Measurements from ENCODE around the gene GALNT2. TPM values are rescaled to one million over a fixed set of nuclear protein-coding genes. Genes with fewer than 3 reads are reported as not detected.
A peak's percentile ranks its signal among the peaks of the same experiment; 100 is the strongest.

The GALNT2 gene
- total and polyA plus RNA-seq, 9 donors, result 38.6 to 142 (median 83.7) TPM

DNA sequence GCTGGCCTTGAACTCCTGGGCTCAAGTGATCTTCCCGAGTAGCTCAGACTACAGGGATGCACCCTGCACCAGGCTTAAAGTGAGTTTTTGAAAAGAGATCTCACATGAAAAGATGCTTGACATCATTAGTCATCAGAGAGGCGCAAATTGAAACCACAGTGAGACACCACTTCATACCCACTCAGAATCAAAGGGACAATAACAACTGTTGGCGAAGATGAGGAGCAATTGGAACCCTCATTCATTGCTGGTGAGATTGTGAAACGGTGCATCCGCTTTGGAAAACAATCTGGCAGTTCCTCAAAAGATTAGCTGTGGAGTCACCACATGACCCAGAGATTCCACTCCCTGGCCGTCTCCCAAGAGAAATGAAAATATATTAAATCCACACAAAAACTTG is 236.8 kb downstream of the GALNT2 start:
- WGBS, 3 donors, result 9 to 13% (median 11%) methylated on average over 6 of the region's 6 CpGs
- Histone ChIP-seq H3K9me3 (no peaks in the 10 kb centered on the region), H3K27me3 (no peaks in the 10 kb centered on the region), H3K4me1 (ENCODE audit: insufficient read depth) (peaks cover 4% of the 10 kb centered on the region), H3K27ac (no peak overlapping the region), H3K4me3 (no peak overlapping the region), H3K36me3 (no peaks in the 10 kb centered on the region)
- intact Hi-C loops (cut with DNase I), result loop anchor here in 1 of 4 donors (10.0 kb wide), 1 partner anchor 639 kb away; no protein-coding TSS in a partner anchor
- peak in 1 of 5 donors; percentile 54 for DNase-seq
- no peak for TF ChIP-seq EP300 (IDR thresholded peaks at IDR 0.05)
- TF ChIP-seq CTCF (IDR thresholded peaks at IDR 0.05), result no peak
- no peak for TF ChIP-seq POLR2A (IDR thresholded peaks at IDR 0.05)

DNA sequence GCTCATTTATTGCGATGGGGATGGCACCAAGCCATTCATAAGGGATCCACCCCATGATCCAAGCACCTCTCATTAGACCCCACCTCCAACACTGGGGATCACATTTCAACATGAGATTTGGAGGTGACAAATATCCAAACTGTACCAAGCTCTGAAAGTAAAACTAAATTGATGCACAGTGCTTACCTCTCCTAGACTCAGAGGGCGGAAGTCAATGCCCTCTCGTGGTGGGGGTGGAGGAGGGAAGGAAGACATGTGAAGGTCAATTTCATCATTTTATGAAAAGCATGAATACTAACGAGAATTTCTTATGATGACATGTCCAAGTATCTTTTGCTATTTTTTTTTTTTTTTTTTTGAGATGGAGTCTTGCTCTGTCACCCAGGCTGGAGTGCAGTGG is 239.1 kb downstream of the GALNT2 start:
- TF ChIP-seq CTCF (IDR thresholded peaks at IDR 0.05), result no peak
- no peak for TF ChIP-seq POLR2A (IDR thresholded peaks at IDR 0.05)
- H3K9me3 ChIP-seq, result no peaks in the 10 kb centered on the region
- 65 to 72% (median 68%) methylated on average over 4 of the region's 4 CpGs for WGBS, 3 donors
- peaks cover 4% of the 10 kb centered on the region for H3K4me1 ChIP-seq (ENCODE audit: insufficient read depth)
- no peak overlapping the region for H3K4me3 ChIP-seq
- intact Hi-C loops (cut with DNase I), result loop anchor here in 3 of 4 donors (5.0 to 10.0 kb wide), 2 partner anchors 641 to 644 kb away; no protein-coding TSS in a partner anchor
- H3K36me3 ChIP-seq, result no peaks in the 10 kb centered on the region
- no peak overlapping the region for H3K27ac ChIP-seq
- H3K27me3 ChIP-seq, result no peaks in the 10 kb centered on the region
- no peak for DNase-seq

- Histone ChIP-seq H3K27me3 (no peaks in the 10 kb centered on the region), H3K27ac (no peak overlapping the region), H3K4me1 (ENCODE audit: insufficient read depth) (peaks cover 4% of the 10 kb centered on the region), H3K4me3 (no peak overlapping the region), H3K36me3 (no peaks in the 10 kb centered on the region), H3K9me3 (no peaks in the 10 kb centered on the region)
- WGBS, 3 donors, result 41 to 64% (median 41%) methylated on average over 4 of the region's 4 CpGs
- intact Hi-C loops (cut with DNase I), result loop anchor here in 3 of 4 donors (5.0 to 10.0 kb wide), 2 partner anchors 642 to 645 kb away; no protein-coding TSS in a partner anchor
- no peak for DNase-seq
- TF ChIP-seq EP300 (IDR thresholded peaks at IDR 0.05) (no peak), CTCF (IDR thresholded peaks at IDR 0.05) (no peak), POLR2A (IDR thresholded peaks at IDR 0.05) (no peak)
Measured at GRCh38 chr1:230307213-230307612, 240.2 kb downstream of the GALNT2 start.

GRCh38 chr1:230308039-230308438 is 241.0 kb downstream of the GALNT2 start:
- H3K27ac ChIP-seq, result no peak overlapping the region
- H3K9me3 ChIP-seq, result no peaks in the 10 kb centered on the region
- no peak for TF ChIP-seq CTCF (IDR thresholded peaks at IDR 0.05)
- no peak for TF ChIP-seq POLR2A (IDR thresholded peaks at IDR 0.05)
- TF ChIP-seq EP300 (IDR thresholded peaks at IDR 0.05), result no peak
- no peaks in the 10 kb centered on the region for H3K36me3 ChIP-seq
- H3K4me3 ChIP-seq, result no peak overlapping the region
- peak; percentile 83 to 92 (median 89) for DNase-seq
- intact Hi-C loops (cut with DNase I), result loop anchor here in 3 of 4 donors (5.0 to 10.0 kb wide), 2 partner anchors 643 to 646 kb away; no protein-coding TSS in a partner anchor
- 38 to 58% (median 49%) methylated on average over 8 of the region's 8 CpGs for WGBS, 3 donors
- peaks cover 4% of the 10 kb centered on the region for H3K4me1 ChIP-seq (ENCODE audit: insufficient read depth)
- H3K27me3 ChIP-seq, result no peaks in the 10 kb centered on the region

Data from ovary (tissue), 9 donors.